Fibroblast of lung (primary cell): ENCODE data around the gene MTMR6.

Source experiments
- CTCF ChIP-seq, 2 donors: IDR thresholded peaks in 1 of 2; conservative IDR thresholded peaks in 1 of 2; 1 replicate in 1 of 2; 2 replicates in 1 of 2; pipeline ENCODE4 v1.5.1; 2011 to 2012; ENCODE audit warnings: low read length in 2 of 2, control low read depth in 1 of 2, inconsistent platforms in 1 of 2, low read depth in 1 of 2, mild to moderate bottlenecking in 1 of 2
- EZH2 ChIP-seq: IDR thresholded peaks from 2 replicates; pipeline ENCODE4 v1.5.1; 2012; ENCODE audit warnings: low read length, control low read depth, mild to moderate bottlenecking; ENCODE audit errors: missing control alignments

- TF ChIP-seq EZH2 = no peak
- no peak for TF ChIP-seq CTCF (conservative IDR thresholded peaks at IDR 0.05 in 1 of 2, IDR thresholded peaks at IDR 0.05 in 1 of 2; ENCODE audit: low read depth in 1 of 2, low read length in 2 of 2)
Measured at GRCh38 chr13:25222740-25223139, 64.5 kb downstream of the MTMR6 start.
